Vagina (tissue), 2 donors: Measurements from ENCODE around the gene SH3BP2.

Experiments
- POLR2AphosphoS5 ChIP-seq, 2 donors: sonication (generic); formaldehyde crosslinking; IDR thresholded peaks; one replicate each; pipeline ENCODE4 v1.9.0; 2017; ENCODE audit warnings: antibody characterized with exemption in 2 of 2, mild to moderate bottlenecking in 2 of 2, low read depth in 1 of 2; ENCODE audit not compliant: insufficient read depth in 1 of 2
- TF ChIP-seq, protein P1 (sequence below), 3 experiments: fragments of 450-650 bp in 2 of 3; fragments of 200-600 bp in 1 of 3; sonication (generic) in 1 of 3; IDR thresholded peaks; one replicate each; pipeline ENCODE4 v1.5.1; 2017 to 2019; ENCODE audit warnings: antibody characterized with exemption in 3 of 3, mild to moderate bottlenecking in 2 of 3, moderate library complexity in 2 of 3

DNA sequence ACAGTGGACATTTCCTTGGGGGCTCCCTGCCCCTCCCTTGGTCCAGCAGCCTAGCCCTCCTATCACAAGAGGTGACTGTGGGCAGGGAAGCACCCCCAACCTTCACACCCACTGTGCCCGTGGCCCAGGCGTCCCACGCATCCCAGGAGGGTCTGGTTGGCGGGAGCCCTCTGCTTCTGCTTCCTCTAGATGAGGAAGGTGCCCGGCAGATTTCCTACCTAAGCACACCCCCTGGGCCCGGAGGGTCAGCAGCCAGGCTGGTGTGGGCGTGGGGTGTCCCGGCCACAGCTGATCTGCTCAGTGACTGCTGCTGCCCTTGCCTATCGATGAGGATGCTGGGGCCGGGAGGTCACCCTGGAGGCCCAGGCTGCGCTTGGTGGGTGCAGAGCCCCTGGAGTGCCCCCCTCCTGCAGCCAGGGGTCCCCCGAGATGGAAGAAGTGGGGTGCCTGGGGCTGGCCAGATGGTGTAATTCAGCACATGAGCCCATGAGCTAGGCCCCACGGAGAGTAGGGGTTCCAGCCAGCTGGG is 12.2 kb downstream of the SH3BP2 start:
- no peak for TF ChIP-seq POLR2AphosphoS5 (IDR thresholded peaks at IDR 0.05; ENCODE audit: insufficient read depth in 1 of 2, low read depth in 1 of 2)
- TF ChIP-seq, protein P1, sequence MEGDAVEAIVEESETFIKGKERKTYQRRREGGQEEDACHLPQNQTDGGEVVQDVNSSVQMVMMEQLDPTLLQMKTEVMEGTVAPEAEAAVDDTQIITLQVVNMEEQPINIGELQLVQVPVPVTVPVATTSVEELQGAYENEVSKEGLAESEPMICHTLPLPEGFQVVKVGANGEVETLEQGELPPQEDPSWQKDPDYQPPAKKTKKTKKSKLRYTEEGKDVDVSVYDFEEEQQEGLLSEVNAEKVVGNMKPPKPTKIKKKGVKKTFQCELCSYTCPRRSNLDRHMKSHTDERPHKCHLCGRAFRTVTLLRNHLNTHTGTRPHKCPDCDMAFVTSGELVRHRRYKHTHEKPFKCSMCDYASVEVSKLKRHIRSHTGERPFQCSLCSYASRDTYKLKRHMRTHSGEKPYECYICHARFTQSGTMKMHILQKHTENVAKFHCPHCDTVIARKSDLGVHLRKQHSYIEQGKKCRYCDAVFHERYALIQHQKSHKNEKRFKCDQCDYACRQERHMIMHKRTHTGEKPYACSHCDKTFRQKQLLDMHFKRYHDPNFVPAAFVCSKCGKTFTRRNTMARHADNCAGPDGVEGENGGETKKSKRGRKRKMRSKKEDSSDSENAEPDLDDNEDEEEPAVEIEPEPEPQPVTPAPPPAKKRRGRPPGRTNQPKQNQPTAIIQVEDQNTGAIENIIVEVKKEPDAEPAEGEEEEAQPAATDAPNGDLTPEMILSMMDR (IDR thresholded peaks at IDR 0.05), result no peak
